ENCODE data around the gene PNPLA4.
A peak's percentile ranks its signal among the peaks of the same experiment; 100 is the strongest.

The PNPLA4 gene

GRCh38 chrX:7927259-7928167, at the start of gene PNPLA4:
Gene PNPLA4 (minus strand): TSS chrX:7927413. CDS start chrX:7926119, 1,294 bp downstream.
- peak; percentile 92 for DNase-seq

- DNase-seq, result no peak
Measured at GRCh38 chrX:7972586-7972985, 45.4 kb upstream of the PNPLA4 start.

GRCh38 chrX:7970428-7970827, 43.2 kb upstream of the PNPLA4 start:
- no peak for DNase-seq

- DNase-seq, result no peak
Measured at GRCh38 chrX:7965436-7965835, 38.2 kb upstream of the PNPLA4 start.

GRCh38 chrX:7960246-7960645, 33.0 kb upstream of the PNPLA4 start:
- DNase-seq, result no peak

GRCh38 chrX:7953446-7953845, 26.2 kb upstream of the PNPLA4 start:
- DNase-seq, result no peak

- DNase-seq, result no peak
Measured at GRCh38 chrX:7950865-7951264, 23.7 kb upstream of the PNPLA4 start.

- no peak for DNase-seq
Measured at GRCh38 chrX:7948483-7948882, 21.3 kb upstream of the PNPLA4 start.

GRCh38 chrX:7946960-7947359, 19.7 kb upstream of the PNPLA4 start:
- DNase-seq, result no peak

- DNase-seq, result no peak
Measured at GRCh38 chrX:7943600-7944245, 16.5 kb upstream of the PNPLA4 start.

GRCh38 chrX:7941390-7942042, 14.3 kb upstream of the PNPLA4 start:
- no peak for DNase-seq

- no peak for DNase-seq
Measured at GRCh38 chrX:7934026-7934425, 6.8 kb upstream of the PNPLA4 start.

- no peak for DNase-seq
Measured at GRCh38 chrX:7926914-7927258, 327 bp downstream of the PNPLA4 start.

- DNase-seq, result no peak
Measured at GRCh38 chrX:7926501-7926900, 712 bp downstream of the PNPLA4 start.

- peak; percentile 79 for DNase-seq
Measured at GRCh38 chrX:7925867-7926472, 1.2 kb downstream of the PNPLA4 start.

GRCh38 chrX:7921750-7922149, 5.5 kb downstream of the PNPLA4 start:
- DNase-seq, result no peak

GRCh38 chrX:7908821-7909220, 18.4 kb downstream of the PNPLA4 start:
- DNase-seq, result no peak

- DNase-seq, result no peak
Measured at GRCh38 chrX:7904562-7904961, 22.7 kb downstream of the PNPLA4 start.

- no peak for DNase-seq
Measured at GRCh38 chrX:7891928-7892327, 35.3 kb downstream of the PNPLA4 start.

- no peak for DNase-seq
Measured at GRCh38 chrX:7889680-7890079, 37.5 kb downstream of the PNPLA4 start.

- DNase-seq, result no peak
Measured at GRCh38 chrX:7889135-7889534, 38.1 kb downstream of the PNPLA4 start.

- no peak for DNase-seq
Measured at GRCh38 chrX:7876957-7877356, 50.3 kb downstream of the PNPLA4 start.

GRCh38 chrX:7872042-7872441, 55.2 kb downstream of the PNPLA4 start:
- no peak for DNase-seq
